GM19395 (cell line): ENCODE measurements around the gene LBH.

Experiments used
- ATAC-seq: cut with Tn5 transposase; IDR thresholded peaks from one replicate; pipeline ENCODE4 v1.9.1; 2021; ENCODE audit warnings: mild to moderate bottlenecking, moderate library complexity; ENCODE audit not compliant: unreplicated experiment

Gene LBH

DNA sequence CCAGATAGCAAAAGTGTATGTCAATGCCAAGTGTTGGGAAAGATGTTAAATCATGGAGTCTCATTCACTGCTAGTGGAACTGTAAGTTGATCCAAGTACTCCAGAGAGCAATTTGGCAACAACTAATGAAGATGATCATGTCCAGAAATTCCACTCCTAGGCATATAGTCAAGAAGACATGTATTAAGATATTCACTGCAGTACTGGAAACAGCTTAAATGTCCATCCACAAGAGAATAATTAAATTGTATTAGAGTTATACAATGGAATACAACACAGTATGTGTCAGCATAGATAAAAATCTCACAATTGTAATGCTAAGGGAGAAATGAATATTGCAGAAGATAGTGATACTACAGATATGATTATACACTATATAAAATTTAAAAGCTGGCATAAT lies 15.2 kb upstream of the LBH start:
- no peak for ATAC-seq

DNA sequence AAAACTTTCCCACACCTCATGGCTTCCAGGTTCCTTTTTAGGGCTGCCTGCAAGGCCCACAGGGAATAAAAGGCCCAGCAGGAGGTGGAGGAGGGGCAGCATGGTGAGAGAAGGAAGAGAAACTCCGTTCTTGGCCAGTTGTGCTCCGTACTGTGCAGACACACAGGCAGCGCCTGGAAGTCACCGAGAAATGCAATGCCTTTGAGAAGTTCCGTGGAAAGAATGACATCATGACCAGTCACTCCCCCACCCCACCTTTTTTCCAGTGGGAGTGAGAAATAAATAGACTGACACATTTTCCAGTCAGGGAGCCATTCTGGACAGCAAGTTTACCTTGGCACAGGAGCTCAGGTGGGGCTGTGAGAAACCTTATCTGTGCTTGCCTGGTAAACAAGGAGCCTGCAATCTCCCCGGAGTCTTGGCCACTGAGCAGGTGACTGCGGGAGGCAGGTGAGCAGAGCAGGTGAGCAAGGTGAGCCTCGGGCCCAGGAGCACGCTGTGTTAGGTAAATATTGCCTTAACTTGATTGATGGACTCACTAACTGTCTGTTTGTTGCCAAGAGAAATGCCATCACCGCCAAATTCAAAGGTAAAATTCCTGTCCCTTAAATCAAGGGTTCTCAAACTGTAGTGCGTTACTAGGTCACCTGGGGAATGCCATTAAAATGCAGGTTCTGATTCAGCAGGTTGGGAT lies 13.5 kb upstream of the LBH start:
- peak; percentile 50 for ATAC-seq

DNA sequence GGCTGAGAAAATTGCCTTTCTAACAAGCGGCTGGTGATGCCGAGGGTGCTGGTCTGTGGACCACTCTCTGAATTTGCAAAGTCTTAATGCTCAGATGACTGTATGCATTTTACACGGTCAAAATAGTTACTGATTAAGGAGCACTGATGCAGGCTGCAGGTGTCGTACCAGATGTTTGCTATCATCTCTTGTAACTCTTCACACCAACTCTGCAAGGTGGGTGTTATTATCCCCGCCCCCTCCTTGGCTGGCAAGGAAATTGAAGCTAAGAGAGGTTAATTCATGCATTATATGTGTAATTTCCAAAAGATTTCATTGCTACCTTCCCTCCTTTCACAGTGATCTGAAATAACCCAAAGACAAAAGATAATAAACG lies 13.0 kb upstream of the LBH start:
- no peak for ATAC-seq

DNA sequence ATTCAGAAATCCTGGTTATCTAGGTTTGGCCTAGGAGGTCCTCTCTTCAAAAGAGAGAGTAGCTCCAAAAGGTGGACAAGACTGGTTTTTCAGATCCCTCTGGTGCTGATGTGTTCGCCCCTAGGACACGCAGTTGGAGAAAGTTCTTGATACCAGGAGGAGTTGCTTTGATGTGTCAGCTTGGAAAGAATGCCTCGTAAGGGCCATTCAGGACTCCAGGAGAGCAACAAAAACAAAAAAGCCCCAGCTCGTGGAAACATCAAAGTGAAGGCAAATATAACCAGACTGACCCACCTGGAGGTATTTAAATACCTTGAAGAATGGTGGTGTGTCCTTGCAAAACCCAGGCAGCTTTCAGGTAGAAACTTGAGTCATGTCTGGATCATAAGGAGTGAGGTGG lies 12.5 kb upstream of the LBH start:
- ATAC-seq = no peak

DNA sequence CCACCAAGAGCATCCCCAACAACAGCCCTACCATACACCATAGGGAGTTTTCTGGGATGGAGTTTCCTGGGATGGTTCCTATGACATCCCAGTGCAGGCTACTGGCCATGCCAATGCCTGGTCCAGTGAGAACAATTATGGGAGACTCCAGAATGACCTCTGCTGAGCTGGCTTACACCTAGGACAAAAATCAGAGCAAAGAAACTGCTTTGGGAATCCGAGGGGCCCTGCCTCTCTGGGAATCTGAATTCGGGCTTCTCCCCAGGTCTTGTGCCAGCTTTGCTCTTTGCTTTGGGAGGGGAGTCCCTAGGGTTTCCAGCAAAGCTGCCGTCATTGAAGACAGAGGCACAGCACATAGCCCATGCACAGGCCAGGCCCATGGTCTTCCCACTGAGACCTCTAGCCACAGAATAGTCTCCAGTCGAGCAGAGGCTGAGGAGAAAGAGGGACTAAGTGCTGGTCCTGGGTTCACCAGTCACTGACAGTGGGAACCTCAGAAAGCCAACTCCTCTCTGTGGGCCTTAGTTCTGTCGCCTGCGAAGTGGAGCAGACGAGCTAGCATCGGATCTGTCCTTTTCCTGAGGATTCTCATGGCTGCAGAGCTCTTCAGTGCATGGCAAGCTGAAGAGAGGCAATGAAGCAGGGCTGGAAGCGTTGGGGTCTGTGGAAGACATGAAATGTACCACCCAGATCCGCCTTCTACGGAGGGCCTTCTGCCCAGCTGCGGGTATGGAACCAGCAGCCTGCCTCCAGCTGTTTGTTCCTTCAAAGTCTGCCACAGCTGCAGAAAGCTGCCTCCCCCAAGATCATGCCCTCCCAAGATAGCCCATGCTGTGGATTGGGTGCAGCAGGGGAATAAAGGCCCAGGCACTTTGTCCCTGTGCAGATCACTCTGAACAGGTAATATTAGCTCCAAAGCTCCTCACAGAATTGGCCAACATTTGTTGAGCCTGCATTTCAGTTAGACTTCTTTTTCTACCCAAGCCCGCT lies 11.2 kb upstream of the LBH start:
- ATAC-seq = no peak

DNA sequence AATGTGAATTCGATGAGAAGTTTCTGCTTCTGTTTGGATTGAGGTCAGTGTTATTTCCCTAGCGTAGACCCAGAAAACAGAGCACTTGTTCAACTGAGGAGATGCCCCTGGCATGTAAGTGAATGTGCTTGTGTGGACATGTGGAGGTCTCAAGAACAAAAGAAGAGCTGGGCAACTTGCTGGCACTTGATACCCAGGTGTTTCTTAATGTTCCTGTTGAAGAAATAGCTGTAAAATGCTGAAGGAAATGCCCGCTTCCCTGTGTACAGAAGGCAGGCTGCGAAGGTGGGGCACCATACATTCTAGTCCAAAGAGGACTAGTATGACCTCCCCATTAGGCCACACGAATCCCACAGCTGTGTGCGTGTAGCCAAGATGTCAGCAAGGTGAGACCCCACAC lies 9.8 kb upstream of the LBH start:
- no peak for ATAC-seq

DNA sequence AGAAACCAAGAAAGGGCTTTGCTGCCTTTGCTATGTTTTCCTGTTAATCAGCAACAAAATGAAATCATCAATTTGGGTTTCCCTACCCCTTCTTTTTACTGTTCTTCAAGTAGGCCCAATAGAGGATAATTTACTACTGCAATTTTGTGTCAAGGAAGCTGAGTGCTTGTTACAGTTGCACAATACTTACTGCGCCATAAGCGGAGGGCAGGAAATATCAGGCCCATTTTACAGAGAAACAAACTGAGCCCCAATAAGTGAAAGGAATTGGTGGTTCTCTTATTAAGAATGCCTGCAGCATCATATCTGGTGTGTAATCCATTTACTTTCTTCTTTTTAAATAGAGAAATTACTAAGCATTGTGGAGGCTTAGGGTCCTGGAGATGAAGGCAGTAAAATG lies 9.3 kb upstream of the LBH start:
- no peak for ATAC-seq

DNA sequence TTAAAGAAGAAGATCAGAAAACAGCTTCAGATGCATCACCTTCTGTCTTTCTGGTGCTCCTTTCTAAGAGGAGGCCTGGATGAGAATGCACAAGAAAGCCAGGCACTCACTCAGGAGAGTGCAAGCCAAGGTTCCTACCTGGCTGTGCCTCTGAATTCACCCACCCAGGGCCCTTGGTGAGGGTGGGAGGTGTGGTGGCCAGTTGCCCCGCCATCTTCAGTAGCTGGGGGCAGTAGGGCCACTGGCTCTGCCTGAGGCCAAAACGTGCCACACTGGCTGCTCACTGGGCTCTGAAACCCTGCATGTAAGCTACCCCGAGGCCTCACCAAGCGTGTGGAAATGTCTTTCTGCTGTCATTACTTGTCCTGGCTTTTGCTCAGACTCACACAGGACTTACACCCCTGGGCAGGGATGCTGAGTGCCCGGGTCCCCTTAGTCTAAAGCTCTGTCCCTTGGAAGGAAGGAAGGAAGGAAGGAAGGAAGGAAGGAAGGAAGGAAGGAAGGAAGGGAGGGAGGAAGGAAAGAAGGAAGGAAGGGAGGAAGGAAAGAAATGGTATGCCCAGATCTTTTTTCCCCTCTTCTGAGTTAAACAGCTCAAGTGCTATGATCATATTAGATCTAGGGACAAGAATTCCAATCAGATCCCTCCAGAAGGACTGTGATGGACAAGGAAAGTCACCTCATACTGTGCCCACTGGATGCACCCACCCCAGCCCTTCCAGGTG lies 8.5 kb upstream of the LBH start:
- ATAC-seq = no peak

DNA sequence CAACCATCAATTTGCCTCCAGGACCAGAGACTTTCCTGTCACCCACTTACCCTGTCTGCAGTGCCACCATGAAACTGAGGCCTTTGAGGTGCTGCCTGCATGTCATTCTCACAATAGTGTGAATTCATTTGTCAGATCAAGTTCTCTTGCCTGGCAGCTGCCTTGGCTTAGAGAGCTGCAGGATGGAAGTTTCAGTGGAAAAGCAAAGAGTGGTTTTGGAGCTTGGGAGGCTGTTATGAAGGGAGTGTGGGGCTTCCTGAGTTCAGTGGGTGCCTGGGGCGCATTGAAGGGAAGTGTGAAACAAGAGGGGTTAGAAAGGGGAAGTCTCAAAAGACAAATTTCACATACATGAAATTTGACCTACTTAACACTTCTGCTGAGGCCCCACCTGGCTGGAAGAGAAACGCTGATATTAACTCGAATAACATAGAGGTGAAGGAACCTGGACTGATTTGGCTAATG lies 7.9 kb upstream of the LBH start:
- peak; percentile 70 for ATAC-seq

DNA sequence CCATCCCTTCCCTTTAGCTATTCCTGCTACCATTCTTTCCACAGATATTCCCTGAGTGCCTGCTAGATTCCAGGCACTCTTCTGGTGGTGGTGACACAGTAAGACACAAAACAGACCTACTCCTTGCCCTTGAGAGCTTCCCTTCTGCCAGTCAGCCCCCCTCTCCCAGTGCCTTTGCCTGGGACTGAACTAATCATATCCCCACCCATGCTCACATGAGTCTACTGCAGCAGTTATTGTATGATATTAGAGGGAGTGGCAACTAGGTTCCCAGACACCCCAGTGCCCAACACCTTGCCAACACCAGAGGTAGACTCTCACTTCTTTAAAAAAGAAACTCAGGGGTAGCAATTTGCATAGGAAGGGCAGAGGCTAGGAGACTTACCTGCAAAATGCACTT lies 7.2 kb upstream of the LBH start:
- no peak for ATAC-seq

DNA sequence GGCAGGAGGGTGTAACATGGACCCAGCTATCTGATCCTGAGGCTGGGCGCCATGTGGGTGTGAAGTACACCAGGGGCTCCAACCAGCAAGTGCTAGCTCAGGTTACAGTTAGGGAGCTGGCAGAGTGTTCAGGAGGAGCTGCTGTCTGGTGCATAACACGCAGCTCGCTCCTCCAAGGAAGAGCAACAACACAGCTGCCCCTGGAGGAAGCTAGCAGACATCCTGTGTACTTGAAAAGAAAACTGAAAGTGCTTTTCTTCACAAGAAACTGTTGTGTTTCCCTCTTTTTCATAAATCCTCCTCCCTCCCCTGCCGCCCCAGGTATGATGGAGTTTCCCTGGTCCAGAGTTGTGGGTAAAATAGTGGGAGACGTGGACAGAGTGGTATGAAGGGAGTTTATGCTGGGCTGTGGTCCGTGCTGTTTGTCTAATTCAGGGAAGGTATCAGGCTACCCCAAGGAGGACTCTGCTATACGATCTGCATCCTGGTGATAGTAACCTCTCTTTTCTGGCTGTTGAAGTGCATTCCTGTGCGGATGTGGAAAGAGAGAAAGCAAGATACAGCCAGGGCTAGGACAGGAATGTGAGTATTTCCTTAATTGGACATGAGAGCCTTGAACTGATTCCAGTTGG lies 6.1 kb upstream of the LBH start:
- ATAC-seq = peak; percentile 48

DNA sequence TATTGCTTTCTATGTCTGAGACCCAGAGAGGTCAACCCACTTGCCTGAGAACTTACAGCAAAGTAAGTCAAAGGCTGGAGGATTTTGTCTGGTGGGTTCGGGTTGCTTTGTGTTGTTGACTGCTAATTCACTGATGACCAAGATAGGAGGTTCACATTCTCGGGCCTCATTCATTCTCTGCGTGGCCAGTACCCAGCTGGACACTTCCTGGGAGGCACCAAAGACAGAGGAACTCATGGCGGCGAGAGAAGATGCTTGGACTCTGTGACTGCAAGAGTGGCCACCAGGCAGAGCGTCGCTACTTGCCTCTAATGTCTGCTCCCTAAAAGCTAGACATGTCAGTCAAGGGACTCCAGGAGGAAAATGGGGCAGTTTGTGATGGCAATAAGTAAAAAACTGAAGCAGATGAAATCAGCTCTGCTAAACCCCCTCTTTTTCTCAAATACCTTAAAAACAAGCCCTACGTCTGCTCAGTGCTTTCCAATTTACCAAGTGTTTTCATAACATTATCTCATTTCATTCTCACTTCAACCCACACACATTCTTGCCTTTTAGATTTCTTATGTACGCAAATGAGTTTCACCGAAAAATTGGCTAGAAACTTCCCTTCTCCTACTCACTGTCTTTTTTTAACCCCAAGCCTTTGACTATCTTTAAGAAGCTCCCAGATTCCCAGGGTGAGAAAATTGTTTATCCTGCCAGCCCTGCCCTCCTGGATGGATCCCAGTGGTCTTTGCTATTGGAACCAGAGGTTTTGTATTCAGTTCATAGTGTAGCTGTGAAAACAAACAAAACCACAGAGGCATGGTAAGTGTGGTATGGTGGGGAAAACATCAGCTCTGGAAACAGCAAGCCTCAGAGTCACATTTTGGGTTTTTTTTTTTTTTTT lies 4.9 kb upstream of the LBH start:
- ATAC-seq = peak; percentile 42

DNA sequence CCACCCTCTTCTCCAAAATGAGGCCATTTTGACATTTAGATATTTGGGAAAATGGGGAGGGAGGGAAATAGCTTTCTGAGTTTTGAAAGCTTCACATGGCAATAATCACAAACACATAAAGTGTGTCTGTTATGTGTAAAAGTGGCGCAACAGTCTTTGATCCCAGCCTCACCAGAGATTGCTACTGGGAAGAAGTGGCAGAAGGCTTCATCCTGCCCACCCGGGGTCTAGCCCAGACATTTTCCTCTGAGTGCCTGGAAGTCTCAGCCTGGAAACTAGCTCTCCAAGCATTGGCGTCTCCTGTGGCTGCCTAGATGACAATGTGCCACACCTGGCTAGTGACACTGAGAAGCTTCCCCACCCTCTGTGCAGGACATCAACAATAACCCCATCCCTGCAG lies 1.7 kb upstream of the LBH start:
- ATAC-seq = no peak

DNA sequence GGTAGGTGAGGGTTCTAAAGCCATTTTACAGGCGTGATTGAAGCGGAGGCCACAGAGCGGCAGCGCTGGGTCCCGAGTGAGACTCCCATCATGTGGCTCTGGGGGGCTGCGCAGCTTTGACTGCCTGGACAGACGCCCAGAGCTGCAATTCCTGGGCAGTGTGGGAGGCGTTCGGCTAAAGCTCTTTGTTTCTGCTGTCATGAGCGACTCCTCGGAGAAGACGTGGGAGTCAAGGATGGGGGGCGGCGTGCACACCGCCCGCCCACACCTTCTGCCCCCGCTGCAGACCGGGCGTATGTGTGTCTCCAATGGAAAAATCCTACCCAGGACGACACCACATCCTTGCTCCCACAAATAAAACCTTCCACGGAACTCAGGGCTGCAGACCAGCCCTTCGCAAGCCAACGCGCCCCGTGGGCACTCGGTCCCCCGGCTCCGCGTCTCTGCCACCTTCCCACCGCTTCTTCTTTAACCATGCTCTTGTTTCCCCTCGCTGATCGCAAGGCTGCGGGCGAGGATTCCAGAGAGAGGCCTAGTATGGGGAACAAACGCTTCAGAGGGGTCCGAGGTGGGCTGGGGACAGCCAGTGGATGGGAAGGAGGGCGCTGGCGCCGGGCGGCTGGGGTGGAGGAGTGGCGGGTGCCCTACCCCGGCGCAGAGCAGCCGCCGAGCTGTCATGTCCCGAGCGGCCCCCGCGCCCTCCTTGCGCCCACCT lies 680 bp upstream of the LBH start:
- ATAC-seq = peak; percentile 14

DNA sequence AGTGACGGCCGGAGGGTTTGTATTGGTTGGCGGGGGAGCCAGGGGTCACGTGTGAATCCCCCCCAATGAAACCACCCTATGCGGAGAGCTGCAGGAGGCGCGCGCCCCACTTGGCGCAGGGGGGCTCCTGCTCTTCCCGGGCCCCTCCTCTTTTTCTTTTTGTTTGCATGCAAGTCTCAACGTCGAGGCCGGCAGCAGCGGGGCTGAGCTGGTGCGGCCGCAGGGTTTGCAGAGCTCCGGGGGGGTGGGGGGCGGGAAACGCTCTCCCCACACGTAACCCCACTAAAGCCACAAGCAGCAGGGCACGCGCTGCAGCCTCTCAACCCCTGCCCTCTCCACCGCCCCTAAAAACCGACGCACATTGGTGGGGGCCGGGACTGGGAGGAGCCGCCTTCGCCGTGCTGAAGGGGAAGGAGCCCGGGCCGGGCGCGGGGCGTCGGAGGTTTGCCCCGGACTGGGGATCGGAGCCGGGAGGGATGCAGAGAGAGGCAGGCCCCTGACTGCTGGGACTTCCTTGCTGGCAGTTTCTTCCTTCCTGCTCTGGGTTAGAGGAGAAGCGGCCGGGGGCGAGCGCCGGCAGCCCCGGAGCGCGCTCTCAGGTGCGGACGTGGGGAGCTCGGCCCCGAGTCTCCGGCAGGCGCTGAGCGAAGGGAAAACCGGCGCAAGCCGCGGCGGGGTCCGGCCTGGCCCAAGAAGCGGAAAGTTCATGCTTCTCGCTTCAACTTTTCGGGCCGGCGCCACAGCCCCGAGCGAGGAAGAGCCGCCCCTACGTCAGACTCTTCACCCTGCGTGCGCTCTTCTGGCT lies 864 bp downstream of the LBH start:
- ATAC-seq = peak; percentile 33

DNA sequence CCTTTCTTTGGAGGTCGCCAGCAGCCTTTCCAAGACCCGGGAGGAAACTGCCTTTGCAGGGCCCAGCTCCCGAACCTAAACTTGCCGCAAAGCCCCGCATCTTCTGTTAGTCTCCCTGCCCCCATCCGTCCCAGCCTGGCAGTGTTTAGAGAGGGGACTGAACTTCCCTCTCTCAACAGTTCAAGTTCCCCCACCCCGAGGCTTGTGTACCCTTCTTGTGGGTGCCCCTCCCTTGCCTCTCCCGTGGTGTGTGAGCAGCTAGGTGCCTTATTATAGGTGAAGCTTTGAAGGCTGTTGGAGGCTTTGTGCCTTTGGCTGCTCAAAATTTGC lies 1.4 kb downstream of the LBH start:
- no peak for ATAC-seq

DNA sequence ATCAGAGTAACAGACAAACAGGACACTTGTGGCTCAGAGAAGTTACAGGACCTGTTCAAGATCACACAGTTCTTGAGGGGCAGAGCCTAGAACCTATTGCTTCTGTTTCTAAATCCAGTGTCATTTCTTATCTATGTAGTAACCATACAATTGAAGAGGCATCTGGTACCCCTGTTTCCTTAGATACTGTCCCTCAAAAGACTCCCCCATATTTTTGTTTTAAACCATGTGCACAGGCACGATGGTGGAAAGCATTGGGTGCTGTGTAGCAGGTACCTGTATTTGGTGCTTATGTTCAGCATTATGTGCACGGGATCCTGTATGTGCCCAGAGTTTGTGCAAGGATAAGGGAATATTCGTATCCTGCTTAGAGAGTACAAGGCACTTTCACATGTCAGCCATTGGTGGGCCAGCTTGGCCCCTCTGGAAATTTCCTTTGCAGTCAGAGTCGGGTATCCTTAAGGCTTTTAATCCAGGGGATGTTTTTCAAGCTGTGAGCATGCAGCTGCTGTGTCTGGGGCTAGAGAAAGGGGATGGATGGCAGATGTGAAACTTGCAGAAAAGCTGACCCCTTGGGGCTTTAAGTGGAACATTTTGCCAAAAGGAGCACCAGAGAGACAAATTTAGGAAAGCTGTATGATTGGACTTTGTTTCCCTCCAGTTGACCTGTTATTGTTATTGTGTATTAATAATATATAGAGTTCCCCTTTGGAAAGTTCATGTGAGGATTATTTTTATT lies 2.1 kb downstream of the LBH start:
- ATAC-seq = no peak
